Measurements from ENCODE around the gene ARHGAP22. TPM values are rescaled to one million over a fixed set of nuclear protein-coding genes. Genes with fewer than 3 reads are reported as not detected.

The ARHGAP22 gene
- total and polyA plus RNA-seq, 2 of the 4 experiments (the other 2 are of a cell fraction) = 28.3 to 30.2 TPM

DNA sequence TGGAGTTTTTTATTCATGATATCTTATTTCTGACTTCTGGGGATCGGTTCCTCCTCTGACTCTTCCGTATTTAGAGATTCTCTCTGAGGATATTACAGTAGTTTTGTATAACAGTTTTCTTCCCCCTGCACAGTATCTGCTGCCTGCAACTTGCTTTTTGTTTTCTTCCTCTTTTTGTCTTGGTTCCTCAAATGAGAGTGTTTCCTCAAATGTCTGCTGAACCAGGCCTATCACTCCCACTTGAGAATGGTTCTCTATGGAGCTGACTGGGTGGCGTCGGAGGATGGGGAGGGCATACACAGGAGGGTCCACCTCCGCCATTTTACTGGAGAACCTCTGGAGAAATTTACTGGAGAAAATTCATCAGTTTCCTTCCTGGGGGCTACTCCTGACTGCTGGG, 27.7 kb downstream of the ARHGAP22 start:
- H3K79me1 ChIP-seq (ENCODE audit: low read depth in 1 of 2, low read length in 2 of 2) = peaks cover 29 to 83% of the 10 kb centered on the region in 2 experiments
- H3K4me2 ChIP-seq (ENCODE audit: low read depth, low read length) = no peak overlapping the region
- 0 out of 4 replicates have a peak overlapping the region, but pooled peaks of 1 of the 2 experiments have one; percentile 23 for H4K8ac ChIP-seq (ENCODE audit: low read depth in 2 of 2, low read length in 2 of 2)
- no peak overlapping the region for H3K56ac ChIP-seq (ENCODE audit: extremely low read depth, insufficient read depth, low read length)
- H3K18ac ChIP-seq (ENCODE audit: low read depth, low read length) = 0 out of 2 replicates have a peak overlapping the region, but pooled peaks have one; percentile 16
- ATAC-seq (ENCODE audit: low read depth) = no peak
- no peak overlapping the region for H2BK20ac ChIP-seq (ENCODE audit: low read depth, low read length)
- no peaks in the 10 kb centered on the region for H3K9me3 ChIP-seq (ENCODE audit: control insufficient read depth, insufficient read depth, low read length)
- no peak overlapping the region for H2AK9ac ChIP-seq (replicated peaks; ENCODE audit: low read depth, low read length, poor library complexity)
- no peak overlapping the region for H3K4me3 ChIP-seq (ENCODE audit: insufficient read depth, low read depth, low read length)
- H3K9ac ChIP-seq (ENCODE audit: low read depth, low read length) = no peak overlapping the region
- peaks cover 15% of the 10 kb centered on the region for H3K4me1 ChIP-seq (ENCODE audit: control insufficient read depth, insufficient read depth, low read length)
- peak overlapping the region; percentile 49; the same call in 1 of the 2 replicates for H4K5ac ChIP-seq (ENCODE audit: low read depth, low read length)
- no peaks in the 10 kb centered on the region for H3K27me3 ChIP-seq (ENCODE audit: control insufficient read depth, insufficient read depth, low read length)
- H4K20me1 ChIP-seq (ENCODE audit: insufficient read depth, low read length) = peaks cover 4% of the 10 kb centered on the region; the same call in 1 of the 2 replicates
- dilution Hi-C loops (cut with HindIII; ENCODE audit: low sequenced_read_pairs, unreplicated experiment) (no loop called here), in situ Hi-C loops (cut with MboI; ENCODE audit: low sequenced_read_pairs) (no loop called here), intact Hi-C loops (cut with micrococcal nuclease) (no loop called here)
- no peak overlapping the region for H2BK120ac ChIP-seq (ENCODE audit: low read depth, low read length)
- no peak overlapping the region for H3K27ac ChIP-seq (ENCODE audit: insufficient read depth, low read length)
- no peak overlapping the region for H3K23ac ChIP-seq (ENCODE audit: low read depth, low read length)
- WGBS, 2 experiments (ENCODE audit: extremely low coverage in 2 of 2, insufficient read length in 1 of 2) = no CpG with 5 or more reads among the region's 5 CpGs
- DNase-seq = no peak
- BruUV-seq (replicated peaks) = no TSS peak
- peaks cover 13% of the 10 kb centered on the region for H3K9me1 ChIP-seq (ENCODE audit: insufficient read depth, low read length)
- ChIA-PET CTCF (no interaction called here), POLR2A (ENCODE audit: unreplicated experiment) (no interaction called here)
- H3K14ac ChIP-seq (replicated peaks; ENCODE audit: low read depth, low read length) = no peak overlapping the region
- no peak overlapping the region for H2AFZ ChIP-seq (replicated peaks; ENCODE audit: low read length, poor library complexity)
- no peak overlapping the region for H2AK5ac ChIP-seq (ENCODE audit: low read depth, low read length)
- H3K4ac ChIP-seq (ENCODE audit: low read depth, low read length) = peak overlapping the region; percentile 45; the same call in 1 of the 2 replicates
- H2BK5ac ChIP-seq (ENCODE audit: low read depth, low read length, poor library complexity, severe bottlenecking) = peak overlapping the region; percentile 35
- H3K36me3 ChIP-seq (ENCODE audit: control insufficient read depth, insufficient read depth, low read length) = peaks cover 3% of the 10 kb centered on the region
- no peak overlapping the region; the same call in 2 of the 3 replicates for H2BK15ac ChIP-seq (ENCODE audit: low read depth, low read length)
- no peak overlapping the region for H4K91ac ChIP-seq (ENCODE audit: insufficient read depth, low read depth, low read length)
- TF ChIP-seq FOS (IDR thresholded peaks at IDR 0.05; ENCODE audit: low read depth, low read length) (no peak), BHLHE40 (IDR thresholded peaks at IDR 0.05; ENCODE audit: low read depth, low read length) (no peak), POLR2A (IDR thresholded peaks at IDR 0.05; ENCODE audit: low read depth, low read length) (no peak)

Data from IMR-90 (cell line).